Fibroblast of villous mesenchyme (primary cell): Measurements from ENCODE around the gene NOL7. TPM values are rescaled to one million over a fixed set of nuclear protein-coding genes. Genes with fewer than 3 reads are reported as not detected.

Source experiments
- DNase-seq: peaks from one replicate; pipeline ENCODE4 v3.0.0-alpha.2; 2010; ENCODE audit warnings: low read depth
- H3K4me3 ChIP-seq: 2 replicates; pipeline ENCODE4 v1.5.1; 2011; ENCODE audit warnings: low read depth, mild to moderate bottlenecking, low read length
- total RNA-seq: library from RNA; depleted of rRNA; stranded (reverse); fragments of >200 nt; gene quantifications from 2 replicates; pipeline ENCODE4 v1.2.3, GENCODE V29; 2012
- TF ChIP-seq, protein P1 (sequence below): IDR thresholded peaks from 2 replicates; pipeline ENCODE4 v1.5.1; 2012; ENCODE audit warnings: low read depth, mild to moderate bottlenecking, low read length; ENCODE audit not compliant: insufficient read depth

The NOL7 gene
- total RNA-seq, 1 donor, result 50.1 TPM

DNA sequence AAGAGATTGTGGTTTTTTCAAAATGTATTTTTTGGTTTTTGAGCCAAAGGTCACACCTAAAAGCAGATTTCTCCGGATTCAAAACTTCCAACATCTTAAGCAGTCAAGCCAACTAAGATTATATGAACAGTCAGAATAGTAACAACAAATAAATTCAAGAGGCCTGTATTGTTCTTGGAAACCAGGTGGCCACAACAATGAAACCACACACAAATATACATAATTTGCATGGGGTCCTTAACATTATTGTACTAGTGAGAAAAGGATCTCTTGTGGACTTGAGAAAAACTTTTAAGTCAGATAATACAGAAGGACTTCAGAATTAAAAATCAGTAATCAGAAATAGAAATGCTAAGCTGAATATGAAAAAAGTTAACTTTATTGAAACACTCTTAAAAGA, 40.6 kb downstream of the NOL7 start:
- TF ChIP-seq, protein P1, sequence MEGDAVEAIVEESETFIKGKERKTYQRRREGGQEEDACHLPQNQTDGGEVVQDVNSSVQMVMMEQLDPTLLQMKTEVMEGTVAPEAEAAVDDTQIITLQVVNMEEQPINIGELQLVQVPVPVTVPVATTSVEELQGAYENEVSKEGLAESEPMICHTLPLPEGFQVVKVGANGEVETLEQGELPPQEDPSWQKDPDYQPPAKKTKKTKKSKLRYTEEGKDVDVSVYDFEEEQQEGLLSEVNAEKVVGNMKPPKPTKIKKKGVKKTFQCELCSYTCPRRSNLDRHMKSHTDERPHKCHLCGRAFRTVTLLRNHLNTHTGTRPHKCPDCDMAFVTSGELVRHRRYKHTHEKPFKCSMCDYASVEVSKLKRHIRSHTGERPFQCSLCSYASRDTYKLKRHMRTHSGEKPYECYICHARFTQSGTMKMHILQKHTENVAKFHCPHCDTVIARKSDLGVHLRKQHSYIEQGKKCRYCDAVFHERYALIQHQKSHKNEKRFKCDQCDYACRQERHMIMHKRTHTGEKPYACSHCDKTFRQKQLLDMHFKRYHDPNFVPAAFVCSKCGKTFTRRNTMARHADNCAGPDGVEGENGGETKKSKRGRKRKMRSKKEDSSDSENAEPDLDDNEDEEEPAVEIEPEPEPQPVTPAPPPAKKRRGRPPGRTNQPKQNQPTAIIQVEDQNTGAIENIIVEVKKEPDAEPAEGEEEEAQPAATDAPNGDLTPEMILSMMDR, result no peak
- no peak overlapping the region for H3K4me3 ChIP-seq
- no peak for DNase-seq

DNA sequence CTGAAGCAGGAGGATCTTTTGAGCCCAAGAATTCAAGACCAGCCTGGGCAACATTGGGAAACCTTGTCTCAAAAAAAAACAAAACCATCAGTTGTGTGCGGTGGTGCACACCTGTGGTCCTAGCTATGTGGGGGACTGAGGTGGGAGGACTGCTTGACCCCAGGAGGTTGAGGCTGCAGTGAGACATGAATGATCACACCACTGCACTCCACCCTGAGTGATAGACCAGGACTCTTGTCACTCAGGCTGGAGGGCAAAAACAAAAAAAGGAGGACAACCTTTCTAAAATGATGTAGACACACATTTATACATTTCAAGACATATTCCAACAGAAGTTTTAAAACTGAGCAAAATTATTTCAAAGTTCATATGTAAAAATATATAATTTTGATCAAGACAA, 45.1 kb downstream of the NOL7 start:
- no peak for DNase-seq
- no peak overlapping the region for H3K4me3 ChIP-seq
- TF ChIP-seq, protein P1, result no peak

DNA sequence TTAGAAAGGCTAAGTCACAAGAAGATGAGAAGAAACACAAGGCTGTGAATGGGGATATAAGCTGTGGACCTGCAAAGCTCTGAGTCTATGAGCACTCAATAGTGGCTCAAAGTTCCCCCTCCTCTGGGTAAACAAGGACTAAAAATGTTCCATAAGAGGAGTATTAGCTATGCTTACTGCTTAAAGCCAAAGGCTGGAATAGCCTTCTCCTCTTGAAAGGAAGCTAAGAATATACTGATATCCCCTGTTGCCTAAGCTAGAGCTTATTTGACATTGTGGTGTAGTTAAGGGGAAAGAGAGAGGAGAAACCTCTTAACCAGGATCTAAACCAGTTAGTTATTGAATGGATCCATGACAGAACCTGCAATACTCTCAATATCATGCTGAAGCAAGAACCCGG, 45.8 kb downstream of the NOL7 start:
- no peak for DNase-seq
- no peak overlapping the region for H3K4me3 ChIP-seq
- TF ChIP-seq, protein P1, result no peak

DNA sequence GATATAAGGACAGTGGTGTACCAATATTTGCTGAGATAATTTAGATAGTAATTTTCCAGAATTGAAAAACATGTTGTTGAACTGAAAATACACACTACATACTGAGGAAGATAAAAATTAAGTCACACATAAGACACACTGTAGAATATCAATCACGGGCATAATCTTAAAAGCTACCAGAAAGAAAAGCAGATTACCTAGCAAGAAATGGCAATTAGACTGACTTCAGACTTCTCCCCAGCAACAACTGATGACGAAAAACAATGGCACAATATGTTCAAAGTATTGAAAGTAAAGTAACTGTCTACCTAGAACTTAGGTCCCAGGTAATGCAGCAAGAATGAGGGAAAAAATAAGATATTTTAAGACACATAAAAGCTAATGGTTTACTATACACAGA, 46.5 kb downstream of the NOL7 start:
- TF ChIP-seq, protein P1, result no peak
- DNase-seq, result no peak
- no peak overlapping the region for H3K4me3 ChIP-seq

DNA sequence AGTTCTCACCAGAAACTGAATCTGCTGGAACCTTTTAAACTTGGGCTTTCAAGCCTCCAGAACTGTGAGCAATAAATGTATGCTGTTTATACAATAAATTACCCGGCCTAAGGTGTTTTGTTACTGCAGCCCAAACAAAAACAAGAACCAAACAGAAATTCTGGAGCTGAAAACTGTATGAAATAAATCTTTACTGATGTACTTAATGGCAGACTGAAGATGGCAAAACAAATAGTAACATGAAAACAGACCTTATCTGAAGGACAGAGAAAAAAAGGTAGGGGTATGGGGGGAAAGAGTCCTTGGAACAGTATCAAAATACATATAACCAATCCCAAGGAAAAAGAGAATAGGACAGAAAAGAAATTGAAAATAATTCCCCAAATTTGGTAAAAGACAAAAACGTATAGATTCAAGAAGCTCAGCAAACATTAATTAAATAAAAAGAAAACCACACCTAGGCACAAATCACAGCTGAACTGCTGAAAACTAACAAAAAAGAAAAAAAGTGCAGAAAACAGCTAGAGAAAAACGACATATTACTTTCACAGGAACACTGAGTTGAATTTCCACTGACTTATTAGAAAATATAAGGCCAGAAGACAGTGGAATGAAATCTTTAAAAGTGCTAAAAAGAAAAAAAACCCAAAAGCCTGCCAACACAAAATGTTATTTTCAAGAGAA, 47.7 kb downstream of the NOL7 start:
- TF ChIP-seq, protein P1, result no peak
- DNase-seq, result no peak
- no peak overlapping the region for H3K4me3 ChIP-seq

DNA sequence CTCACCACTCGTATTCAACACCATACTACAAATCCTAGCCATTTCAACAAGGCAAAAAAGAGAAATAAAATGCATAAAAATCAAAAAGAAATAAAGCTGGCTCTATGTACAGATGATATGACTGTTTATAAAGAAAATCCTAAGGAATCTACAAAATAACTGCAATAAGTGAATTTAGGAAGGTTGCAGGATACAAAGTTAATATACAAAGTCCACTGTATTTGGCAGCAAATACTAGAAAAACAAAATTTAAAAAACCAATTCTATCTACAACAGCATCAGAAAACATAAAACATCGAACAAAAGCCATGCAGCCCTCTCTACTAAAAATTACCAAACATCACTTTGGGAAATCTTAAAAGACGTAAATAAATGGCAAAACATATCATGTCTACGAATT, 48.9 kb downstream of the NOL7 start:
- TF ChIP-seq, protein P1, result no peak
- H3K4me3 ChIP-seq, result no peak overlapping the region
- no peak for DNase-seq
